ENCODE measurements around the gene AMIGO2. TPM values are rescaled to one million over a fixed set of nuclear protein-coding genes. Genes with fewer than 3 reads are reported as not detected.

The AMIGO2 gene
- total RNA-seq, 1 experiment from 2014 or later: 0.96 TPM

- H3K9me2 ChIP-seq (ENCODE audit: insufficient read depth): no peaks in the 10 kb centered on the region
- no peak for TF ChIP-seq CBX3 (IDR thresholded peaks at IDR 0.05; ENCODE audit: low read depth)
- TF ChIP-seq CEBPB (IDR thresholded peaks at IDR 0.05; ENCODE audit: low read depth): no peak
- no peak for TF ChIP-seq FOSL1 (IDR thresholded peaks at IDR 0.05; ENCODE audit: low read depth)
- no peak for TF ChIP-seq RAD21 (IDR thresholded peaks at IDR 0.05; ENCODE audit: low read depth)
- no peak for TF ChIP-seq MAX (IDR thresholded peaks at IDR 0.05)
- TF ChIP-seq CTCF (IDR thresholded peaks at IDR 0.05 in 2 of 3, conservative IDR thresholded peaks at IDR 0.05 in 1 of 3; ENCODE audit: borderline replicate concordance in 1 of 3, insufficient read depth in 1 of 3, low read depth in 2 of 3, low read length in 2 of 3): no peak
- no peak for TF ChIP-seq REST (IDR thresholded peaks at IDR 0.05; ENCODE audit: low read depth)
- no peak for TF ChIP-seq ZFX (IDR thresholded peaks at IDR 0.05)
- TF ChIP-seq YY1 (IDR thresholded peaks at IDR 0.05; ENCODE audit: extremely low read depth, insufficient replicate concordance, low read depth, low read length): no peak
- TF ChIP-seq SIN3A (IDR thresholded peaks at IDR 0.05; ENCODE audit: low read depth): no peak
- TF ChIP-seq POLR2AphosphoS5 (IDR thresholded peaks at IDR 0.05; ENCODE audit: low read depth, low read length): no peak
- no peak for TF ChIP-seq ATF3 (IDR thresholded peaks at IDR 0.05)
- TF ChIP-seq ZNF274 (IDR thresholded peaks at IDR 0.05; ENCODE audit: low read depth, low read length): no peak
- H3K36me3 ChIP-seq (ENCODE audit: control insufficient read depth in 1 of 2, insufficient read depth in 2 of 2, low read length in 2 of 2): no peaks in the 10 kb centered on the region
- H3K27ac ChIP-seq (ENCODE audit: low read depth, low read length): no peak overlapping the region
- no peaks in the 10 kb centered on the region for H3K9me3 ChIP-seq (ENCODE audit: control insufficient read depth in 1 of 2, insufficient read depth in 1 of 2, low read depth in 1 of 2, low read length in 2 of 2)
- BruUV-seq (replicated peaks): no TSS peak
- no peak overlapping the region for H3K4me2 ChIP-seq (ENCODE audit: low read length)
- H2AFZ ChIP-seq (ENCODE audit: low read depth, low read length, poor library complexity, severe bottlenecking): no peak overlapping the region
- intact Hi-C loops (cut with micrococcal nuclease): no loop called here
- DNase-seq (ENCODE audit: low read depth, low spot score) (no peak), ATAC-seq (no peak)
- H3K9ac ChIP-seq (ENCODE audit: low read length): no peak overlapping the region
- POLR2A ChIA-PET: no interaction called here
- H3K27me3 ChIP-seq (ENCODE audit: insufficient read depth, low read length): no peaks in the 10 kb centered on the region
- H3K4me3 ChIP-seq (replicated peaks in 1 of 2; ENCODE audit: low read depth in 1 of 2, low read length in 2 of 2): no peak overlapping the region
- H3K79me2 ChIP-seq (ENCODE audit: insufficient read depth, low read length): no peaks in the 10 kb centered on the region
- no peaks in the 10 kb centered on the region for H4K20me1 ChIP-seq (ENCODE audit: insufficient read depth)
- CTCF ChIA-PET: no interaction called here
- no peaks in the 10 kb centered on the region for H3K4me1 ChIP-seq (ENCODE audit: control insufficient read depth in 1 of 2, insufficient read depth in 2 of 2, low read length in 2 of 2)
- RAD21 ChIA-PET (ENCODE audit: low non-redundant PET in 1 of 2, low total read pairs in 2 of 2, uncharacterized antibody in 2 of 2, unreplicated experiment in 2 of 2): no interaction called here
Observed at GRCh38 chr12:47122602-47123001, 42.8 kb upstream of the AMIGO2 start.
